LNCaP clone FGC (cell line): ENCODE measurements around the gene CCNQ.

Source experiments
- DNase-seq: peaks from one replicate; pipeline ENCODE4 v3.0.0-alpha.2; 2011; ENCODE audit warnings: low read depth
- H3K4me3 ChIP-seq: 2 replicates; pipeline ENCODE4 v1.5.1; 2011; ENCODE audit warnings: mild to moderate bottlenecking, low read depth, low read length, control low read depth
- CTCF ChIP-seq: IDR thresholded peaks from 2 replicates; pipeline ENCODE4 v1.5.1; 2012; ENCODE audit warnings: mild to moderate bottlenecking; ENCODE audit not compliant: control insufficient read depth, insufficient read depth; ENCODE audit errors: extremely low read depth

Gene CCNQ

GRCh38 chrX:153643431-153644351 lies 44.8 kb upstream of the CCNQ start:
- peak overlapping the region; percentile 36 for H3K4me3 ChIP-seq
- no peak for DNase-seq
- peak; percentile 59 for TF ChIP-seq CTCF

- no peak for TF ChIP-seq CTCF
These were observed 43.9 kb upstream of the CCNQ start for GRCh38 chrX:153642655-153643430.

GRCh38 chrX:153642051-153642654 lies 43.2 kb upstream of the CCNQ start:
- DNase-seq = no peak

More at GRCh38 chrX:153642655-153643430, 43.9 kb upstream of the CCNQ start:
- no peak for DNase-seq
- peak overlapping the region; percentile 7; the same call in 1 of the 2 replicates for H3K4me3 ChIP-seq

GRCh38 chrX:153641627-153642026 lies 42.7 kb upstream of the CCNQ start:
- DNase-seq = no peak
- no peak for TF ChIP-seq CTCF
- H3K4me3 ChIP-seq = no peak overlapping the region

More at GRCh38 chrX:153642051-153642654, 43.2 kb upstream of the CCNQ start:
- H3K4me3 ChIP-seq = no peak overlapping the region
- TF ChIP-seq CTCF = no peak

- no peak overlapping the region for H3K4me3 ChIP-seq
- TF ChIP-seq CTCF = no peak
- DNase-seq = no peak
These were observed 42.0 kb upstream of the CCNQ start for GRCh38 chrX:153640736-153641575.
